Stomach (tissue), 4 donors: ENCODE data around the gene CHPF2.

Experiments used
- CTCF ChIP-seq, 7 experiments: fragments of 450-650 bp in 4 of 7; fragments of 200-600 bp in 3 of 7; sonication (generic) in 3 of 7; IDR thresholded peaks; one replicate each; pipeline ENCODE4 v1.5.1; 2016 to 2019; ENCODE audit warnings: antibody characterized with exemption in 7 of 7, control low read depth in 2 of 7, mild to moderate bottlenecking in 1 of 7
- EP300 ChIP-seq: sonication (generic); formaldehyde crosslinking; IDR thresholded peaks from one replicate; pipeline ENCODE4 v1.6.1; 2017; ENCODE audit warnings: antibody characterized with exemption
- POLR2A ChIP-seq, 4 donors: fragments of 450-650 bp; IDR thresholded peaks; one replicate each; pipeline ENCODE4 v1.6.1; 2016; ENCODE audit warnings: antibody characterized with exemption in 4 of 4, control low read depth in 2 of 4, mild to moderate bottlenecking in 1 of 4, moderate library complexity in 1 of 4
- POLR2AphosphoS5 ChIP-seq, 3 donors: sonication (generic); formaldehyde crosslinking; IDR thresholded peaks; one replicate each; pipeline ENCODE4 v1.6.1; 2016; ENCODE audit warnings: antibody characterized with exemption in 3 of 3

DNA sequence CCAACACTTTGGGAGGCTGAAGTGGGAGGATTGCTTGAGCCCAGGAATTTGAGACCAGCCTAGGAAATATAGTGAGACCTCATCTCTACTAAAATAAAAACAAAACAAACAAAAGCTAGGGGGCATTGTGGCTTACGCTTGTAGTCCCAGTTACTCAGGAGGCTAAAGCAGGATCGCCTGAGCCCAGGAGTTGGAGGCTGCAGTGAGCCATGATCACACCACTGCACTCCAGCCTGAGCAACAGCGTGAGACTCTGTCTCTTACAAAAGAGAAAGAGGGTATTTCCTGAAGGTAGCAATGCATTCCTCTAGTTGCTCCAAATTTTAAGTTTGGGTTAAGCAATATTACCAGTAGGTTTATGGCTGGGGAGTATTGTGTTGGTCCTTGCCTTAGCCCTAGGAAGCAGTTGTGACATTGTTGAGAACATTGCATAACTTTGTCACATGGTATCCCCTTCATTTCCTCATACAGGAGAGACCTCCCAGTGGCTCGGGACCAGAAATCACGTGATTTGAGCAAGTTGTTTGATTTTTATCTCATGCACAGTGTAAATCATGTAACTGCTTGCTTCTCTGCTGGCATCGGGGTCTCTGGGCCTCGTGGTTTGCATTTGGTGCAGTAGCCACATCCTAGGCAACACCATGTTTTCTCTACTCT, 39.5 kb downstream of the CHPF2 start:
- no peak for TF ChIP-seq POLR2A (IDR thresholded peaks at IDR 0.05)
- no peak for TF ChIP-seq CTCF (IDR thresholded peaks at IDR 0.05)
- no peak for TF ChIP-seq EP300
- TF ChIP-seq POLR2AphosphoS5 (IDR thresholded peaks at IDR 0.05): peak in 2 of 3 donors; percentile 55 to 67
